ENCODE results near the gene CNOT8. TPM values are rescaled to one million over a fixed set of nuclear protein-coding genes. Genes with fewer than 3 reads are reported as not detected.

CNOT8 gene
- total and polyA plus RNA-seq, 2 donors (not counting 3 experiments of a cell fraction or from before 2014, with no cell fraction given) = 42.6 to 53.7 TPM

DNA sequence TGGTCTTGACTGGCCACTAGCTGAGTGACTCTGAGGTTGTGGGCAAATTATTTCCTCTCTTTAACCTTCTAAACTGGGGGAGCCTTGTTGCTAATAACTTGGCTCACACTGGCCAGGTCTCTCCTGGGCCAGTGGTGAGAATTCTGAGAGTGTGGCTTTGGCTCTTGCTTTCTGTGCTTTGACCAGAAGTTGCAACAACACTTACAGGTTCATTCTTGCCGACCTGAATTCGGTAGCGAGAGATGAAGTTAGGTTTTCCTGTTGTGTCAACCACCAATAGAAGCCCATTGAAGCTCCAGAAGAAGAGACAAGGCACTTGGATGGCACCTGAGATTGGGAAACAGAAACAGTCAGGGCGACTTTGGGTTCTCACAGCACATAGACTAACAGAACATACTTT, 27.8 kb upstream of the CNOT8 start:
- TF ChIP-seq GATA2 (IDR thresholded peaks at IDR 0.05; ENCODE audit: insufficient read depth, insufficient read length, low read depth, low read length) (no peak), EZH2 (IDR thresholded peaks at IDR 0.05; ENCODE audit: borderline replicate concordance, low read depth, low read length, severe bottlenecking) (no peak), POLR2A (IDR thresholded peaks at IDR 0.05; ENCODE audit: low read depth, low read length) (no peak), FOS (IDR thresholded peaks at IDR 0.05; ENCODE audit: borderline replicate concordance, insufficient read depth, low read length) (no peak), POLR2AphosphoS5 (IDR thresholded peaks at IDR 0.05; ENCODE audit: insufficient read depth, low read depth, low read length) (no peak), CTCF (IDR thresholded peaks at IDR 0.05; ENCODE audit: extremely low read depth in 1 of 2, insufficient read depth in 1 of 2, low read depth in 1 of 2, low read length in 2 of 2) (no peak), MYC (IDR thresholded peaks at IDR 0.05; ENCODE audit: low read depth, low read length) (no peak)
- H3K9me1 ChIP-seq (replicated peaks; ENCODE audit: control insufficient read depth, extremely low read depth, insufficient read depth, low read length) = no peaks in the 10 kb centered on the region
- dilution Hi-C loops (cut with MboI; ENCODE audit: extremely low pct_ligation_motif_present, low sequenced_read_pairs) (no loop called here), intact Hi-C loops (cut with micrococcal nuclease) (no loop called here)
- H3K27ac ChIP-seq (ENCODE audit: insufficient read depth, low read depth, low read length) = no peak overlapping the region
- no peaks in the 10 kb centered on the region for H3K79me2 ChIP-seq (ENCODE audit: control insufficient read depth, insufficient read depth, low read length)
- H4K20me1 ChIP-seq (replicated peaks; ENCODE audit: control insufficient read depth, extremely low read depth, insufficient read depth, low read length) = no peaks in the 10 kb centered on the region
- FAIRE-seq = no peak
- ChIA-PET POLR2A (no interaction called here), CTCF (interaction anchor here (1.8 kb wide), 1 partner anchor 15 kb away, joined by 5 read pairs; no protein-coding TSS in a partner anchor)
- no peak overlapping the region for H3K4me3 ChIP-seq (replicated peaks in 1 of 3; ENCODE audit: insufficient read depth in 1 of 3, low read depth in 1 of 3, low read length in 3 of 3)
- H3K4me1 ChIP-seq (ENCODE audit: control insufficient read depth, extremely low read depth, insufficient read depth, low read length) = peaks cover 5% of the 10 kb centered on the region
- DNase-seq (ENCODE audit: low read depth, low spot score) = no peak
- BruUV-seq (replicated peaks) = no TSS peak
- H3K9ac ChIP-seq (replicated peaks; ENCODE audit: extremely low read depth, insufficient read depth, low read length) = no peak overlapping the region
- peaks cover 0 to 16% of the 10 kb centered on the region in 2 experiments for H3K36me3 ChIP-seq (ENCODE audit: control insufficient read depth in 2 of 2, extremely low read depth in 1 of 2, insufficient read depth in 2 of 2, low read length in 2 of 2)
- no peaks in the 10 kb centered on the region for H3K9me3 ChIP-seq (replicated peaks; ENCODE audit: control insufficient read depth, insufficient read depth, low read length)
- no peak overlapping the region for H3K4me2 ChIP-seq (ENCODE audit: insufficient read depth, low read length)
- no peak overlapping the region for H2AFZ ChIP-seq (ENCODE audit: low read depth, low read length)
- no peaks in the 10 kb centered on the region for H3K27me3 ChIP-seq (ENCODE audit: control insufficient read depth in 2 of 2, insufficient read depth in 2 of 2, low read length in 2 of 2)

Measured in endothelial cell of umbilical vein (primary cell).